GM12878 (cell line): Measurements from ENCODE around the gene HOXB1. TPM values are rescaled to one million over a fixed set of nuclear protein-coding genes. Genes with fewer than 3 reads are reported as not detected.

Source experiments
- BCLAF1 ChIP-seq: fragments of 450-650 bp; IDR thresholded peaks from 2 replicates; pipeline ENCODE4 v1.6.1; 2017; ENCODE audit warnings: antibody characterized with exemption, mild to moderate bottlenecking, moderate library complexity
- ETV6 ChIP-seq, 2 experiments: fragments of 450-650 bp in 1 of 2; IDR thresholded peaks in 1 of 2; conservative IDR thresholded peaks in 1 of 2; 2 replicates each; pipeline ENCODE4 v1.6.1; 2014; ENCODE audit warnings: antibody characterized with exemption in 1 of 2, borderline replicate concordance in 1 of 2, low read depth in 1 of 2, mild to moderate bottlenecking in 1 of 2, moderate library complexity in 1 of 2
- IKZF2 ChIP-seq, 2 experiments: fragments of 450-650 bp; IDR thresholded peaks; 2 replicates each; pipeline ENCODE4 v1.6.1; 2017; ENCODE audit warnings: mild to moderate bottlenecking in 2 of 2, moderate library complexity in 2 of 2
- NFYA ChIP-seq: IDR thresholded peaks from 2 replicates; pipeline ENCODE4 v1.6.1; 2011; ENCODE audit warnings: low read depth, mild to moderate bottlenecking, low read length, improper control_type of control experiment, borderline replicate concordance
- POLR2AphosphoS5 ChIP-seq: IDR thresholded peaks from 2 replicates; pipeline ENCODE4 v1.6.1; 2011; ENCODE audit warnings: mild to moderate bottlenecking, low read length, inconsistent platforms
- RELB ChIP-seq: fragments of 450-650 bp; IDR thresholded peaks from 2 replicates; pipeline ENCODE4 v1.6.1; 2017; ENCODE audit warnings: low read depth, mild to moderate bottlenecking, moderate library complexity
- polyA plus RNA-seq, 11 experiments: library from polyadenylated mRNA; depleted of rRNA in 4 of 11; unstranded in 6 of 11; stranded (reverse) in 5 of 11; fragments of >200 nt; fragmentation: Nextera tagmentation in 4 of 11; fragmentation: Illumina TruSeq in 1 of 11; extraction: Ambion mirVana in 4 of 11; extraction: Trizol in 1 of 11; gene quantifications; 1 replicate in 1 of 11; 2 replicates in 10 of 11; pipeline versions ENCODE4 v1.2.1 to v1.2.3, GENCODE V29; 2011 to 2016; ENCODE audit warnings: inconsistent platforms in 2 of 11, missing spikeins in 2 of 11, low read depth in 1 of 11
- total RNA-seq, 4 experiments: library from RNA; depleted of rRNA in 3 of 4; stranded (reverse); fragments of >200 nt in 3 of 4; fragmentation: Illumina TruSeq in 1 of 4; extraction: Trizol in 1 of 4; gene quantifications; 2 replicates each; pipeline versions ENCODE4 v1.2.1 to v1.2.3, GENCODE V29; 2013 to 2021

Gene HOXB1
- total and polyA plus RNA-seq, 10 of the 15 experiments (the other 5 are each of a cell fraction or from before 2014, with no cell fraction given), result not detected

- TF ChIP-seq BCLAF1 (no peak), POLR2AphosphoS5 (no peak), ETV6 (conservative IDR thresholded peaks at IDR 0.05 in 1 of 2, IDR thresholded peaks at IDR 0.05 in 1 of 2; ENCODE audit: borderline replicate concordance in 1 of 2, low read depth in 1 of 2) (no peak), NFYA (no peak), IKZF2 (IDR thresholded peaks at IDR 0.05) (no peak), RELB (no peak)
Measured at GRCh38 chr17:48547808-48548522, 17.2 kb upstream of the HOXB1 start (continued).
